Endothelial cell of umbilical vein (primary cell): ENCODE data around the gene APCDD1L. TPM values are rescaled to one million over a fixed set of nuclear protein-coding genes. Genes with fewer than 3 reads are reported as not detected.

Experiments used
- BruUV-seq: library from RNA; stranded (reverse); fragments of 400-500 nt; replicated peaks from 2 replicates; lab custom pipeline; 2021; lab: Mats Ljungman, UMichigan
- CTCF ChIA-PET: fragments of 300-600, 350-600 bp; sonication (Branson Sonifier 250); formaldehyde crosslinking; loops from one replicate; lab custom pipeline; 2021; ENCODE audit warnings: antibody characterized with exemption, inconsistent platforms; lab: Charles Lee
- POLR2A ChIA-PET: fragments of 300-600, 350-600 bp; sonication (Branson Sonifier 250); formaldehyde crosslinking; loops from one replicate; lab custom pipeline; 2021; ENCODE audit warnings: antibody characterized with exemption, inconsistent platforms; lab: Charles Lee
- DNase-seq: peaks from one replicate; pipeline ENCODE4 v3.0.0-alpha.2; 2011; ENCODE audit warnings: low read depth, low spot score
- FAIRE-seq: peaks from 2 replicates; lab custom pipeline; 2011; peaks lifted over from hg19 to GRCh38; lab: Jason Lieb, UNC
- H2AFZ ChIP-seq: 2 replicates; pipeline ENCODE4 v1.6.0; 2012; ENCODE audit warnings: low read depth, low read length, control low read depth, inconsistent platforms
- H3K27ac ChIP-seq: 2 replicates; pipeline ENCODE4 v1.5.1; 2011; ENCODE audit warnings: low read depth, mild to moderate bottlenecking, control low read depth, low read length, moderate library complexity; ENCODE audit not compliant: insufficient read depth
- H3K27me3 ChIP-seq, 2 experiments: 2 replicates each; pipeline versions ENCODE4 v1.6.0 to v1.6.1; 2011; ENCODE audit warnings: low read length in 2 of 2, mixed read lengths in 1 of 2; ENCODE audit not compliant: control insufficient read depth in 2 of 2, insufficient read depth in 2 of 2
- H3K36me3 ChIP-seq, 2 experiments: 2 replicates in 1 of 2; 3 replicates in 1 of 2; pipeline ENCODE4 v1.5.1; 2011; ENCODE audit warnings: low read length in 2 of 2, mild to moderate bottlenecking in 1 of 2, moderate library complexity in 1 of 2; ENCODE audit not compliant: control insufficient read depth in 2 of 2, insufficient read depth in 2 of 2; ENCODE audit errors: extremely low read depth in 1 of 2
- H3K4me1 ChIP-seq: 3 replicates; pipeline ENCODE4 v1.5.1; 2011; ENCODE audit warnings: mild to moderate bottlenecking, low read length; ENCODE audit not compliant: control insufficient read depth, insufficient read depth; ENCODE audit errors: extremely low read depth
- H3K4me2 ChIP-seq: 2 replicates; pipeline ENCODE4 v1.6.1; 2011; ENCODE audit warnings: low read length, control low read depth, mixed read lengths; ENCODE audit not compliant: insufficient read depth
- H3K4me3 ChIP-seq, 3 experiments: fragments of 200-600 bp in 1 of 3; sonication (generic), shearing (Covaris generic) in 1 of 3; replicated peaks in 1 of 3; 2 replicates each; pipeline ENCODE4 v1.5.1; 2011 to 2016; ENCODE audit warnings: control low read depth in 3 of 3, low read length in 3 of 3, mild to moderate bottlenecking in 2 of 3, inconsistent platforms in 1 of 3, low read depth in 1 of 3, moderate library complexity in 1 of 3; ENCODE audit not compliant: insufficient read depth in 1 of 3
- H3K79me2 ChIP-seq: 2 replicates; pipeline ENCODE4 v1.6.0; 2012; ENCODE audit warnings: low read length, inconsistent platforms; ENCODE audit not compliant: control insufficient read depth, insufficient read depth
- H3K9ac ChIP-seq: replicated peaks from 2 replicates; pipeline ENCODE3; 2011; ENCODE audit warnings: low read length, control low read depth; ENCODE audit not compliant: insufficient read depth; ENCODE audit errors: extremely low read depth
- H3K9me1 ChIP-seq: replicated peaks from 3 replicates; pipeline ENCODE4 v1.6.0; 2011; ENCODE audit warnings: mild to moderate bottlenecking, low read length; ENCODE audit not compliant: control insufficient read depth, insufficient read depth; ENCODE audit errors: extremely low read depth
- H3K9me3 ChIP-seq: replicated peaks from 2 replicates; pipeline ENCODE4 v1.5.1; 2012; ENCODE audit warnings: low read length, inconsistent platforms; ENCODE audit not compliant: control insufficient read depth, insufficient read depth
- H4K20me1 ChIP-seq: replicated peaks from 2 replicates; pipeline ENCODE3; 2011; ENCODE audit warnings: mild to moderate bottlenecking, low read length; ENCODE audit not compliant: control insufficient read depth, insufficient read depth; ENCODE audit errors: extremely low read depth
- CTCF ChIP-seq, 2 donors: IDR thresholded peaks; 1 replicate in 1 of 2; 2 replicates in 1 of 2; pipeline ENCODE4 v1.5.1; 2011; ENCODE audit warnings: low read length in 2 of 2, mild to moderate bottlenecking in 2 of 2, moderate library complexity in 2 of 2, control low read depth in 1 of 2, inconsistent platforms in 1 of 2, low read depth in 1 of 2; ENCODE audit not compliant: insufficient read depth in 1 of 2; ENCODE audit errors: extremely low read depth in 1 of 2
- EZH2 ChIP-seq: IDR thresholded peaks from 2 replicates; pipeline ENCODE4 v1.6.1; 2012; ENCODE audit warnings: borderline replicate concordance, low read depth, mild to moderate bottlenecking, moderate library complexity, low read length, inconsistent platforms; ENCODE audit not compliant: severe bottlenecking
- FOS ChIP-seq: IDR thresholded peaks from 2 replicates; pipeline ENCODE4 v1.6.1; 2011; ENCODE audit warnings: mild to moderate bottlenecking, low read length, moderate library complexity, borderline replicate concordance; ENCODE audit not compliant: insufficient read depth
- GATA2 ChIP-seq: IDR thresholded peaks from 2 replicates; pipeline ENCODE4 v1.7.0; 2011; ENCODE audit warnings: low read depth, mild to moderate bottlenecking, moderate library complexity, mixed read lengths, low read length; ENCODE audit not compliant: insufficient read length, insufficient read depth
- JUN ChIP-seq: IDR thresholded peaks from 2 replicates; pipeline ENCODE4 v1.6.1; 2011; ENCODE audit warnings: borderline replicate concordance, low read depth; ENCODE audit not compliant: insufficient read length, insufficient read depth
- MYC ChIP-seq: IDR thresholded peaks from one replicate; pipeline ENCODE4 v1.6.1; 2011; ENCODE audit warnings: mild to moderate bottlenecking, low read depth, low read length
- POLR2A ChIP-seq: IDR thresholded peaks from 2 replicates; pipeline ENCODE4 v1.6.1; 2012; ENCODE audit warnings: low read depth, mild to moderate bottlenecking, control low read depth, low read length
- POLR2AphosphoS5 ChIP-seq: IDR thresholded peaks from 2 replicates; pipeline ENCODE4 v1.6.1; 2012; ENCODE audit warnings: low read depth, mild to moderate bottlenecking, control low read depth, low read length, moderate library complexity; ENCODE audit not compliant: insufficient read depth
- dilution Hi-C: fragments of 300-500 bp; cut with MboI; formaldehyde crosslinking; loops from one replicate; pipeline ENCODE4 v1.15.0; 2019; ENCODE audit warnings: low sequenced_read_pairs; ENCODE audit not compliant: extremely low pct_ligation_motif_present
- intact Hi-C: fragments of 100-400 bp; cut with micrococcal nuclease; formaldehyde crosslinking; loops from one replicate; pipeline ENCODE4 v1.10.0; 2022
- polyA plus RNA-seq, 4 experiments: library from polyadenylated mRNA; depleted of rRNA in 3 of 4; stranded (reverse) in 3 of 4; unstranded in 1 of 4; fragments of >200 nt; gene quantifications; 2 replicates each; pipeline versions ENCODE4 v1.2.1 to v1.2.3, GENCODE V29; 2011 to 2012; ENCODE audit warnings: missing spikeins in 1 of 4
- total RNA-seq: library from RNA; stranded (reverse); gene quantifications from 2 replicates; pipeline ENCODE4 v1.2.3, GENCODE V29; 2021
- TF ChIP-seq, protein P1 (sequence below): IDR thresholded peaks from 2 replicates; pipeline ENCODE4 v1.6.1; 2011; ENCODE audit not compliant: insufficient read depth, insufficient read length

Gene APCDD1L
- total and polyA plus RNA-seq, 2 donors (not counting 3 experiments of a cell fraction or from before 2014, with no cell fraction given) = 0.17 to 1.4 TPM

DNA sequence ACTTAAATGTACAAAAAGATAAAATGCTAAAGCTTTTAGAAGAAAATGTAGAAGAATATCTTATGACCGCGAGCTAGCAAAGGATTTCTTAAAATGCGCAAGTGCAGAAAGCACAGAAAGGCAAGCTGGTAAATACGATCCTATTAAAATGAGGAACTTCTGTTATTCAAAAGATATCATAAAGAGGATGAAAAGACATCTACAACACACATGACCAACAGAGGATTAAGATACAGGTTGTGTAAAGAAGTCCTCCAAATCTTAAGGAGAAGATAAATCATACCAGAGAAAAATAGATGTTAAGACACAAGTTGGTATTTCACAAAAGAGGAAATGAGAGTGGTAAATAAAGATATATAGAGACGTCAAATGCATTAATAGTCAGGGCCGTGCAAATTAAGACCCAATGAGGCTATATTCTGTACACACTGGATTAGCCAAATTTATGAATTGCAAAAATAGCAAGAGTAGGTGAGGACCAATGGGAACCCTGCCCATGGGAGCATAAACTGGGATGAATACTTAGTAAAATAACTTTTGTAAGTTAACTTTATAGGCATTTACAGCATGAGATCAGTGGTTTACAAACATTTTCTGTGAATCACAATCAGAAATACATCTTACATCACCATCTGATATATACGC, 23.0 kb downstream of the APCDD1L start:
- no peaks in the 10 kb centered on the region for H3K36me3 ChIP-seq
- H3K27me3 ChIP-seq = peaks cover 2 to 9% of the 10 kb centered on the region in 2 experiments
- no peak overlapping the region for H3K4me2 ChIP-seq
- POLR2A ChIA-PET = no interaction called here
- no peak for DNase-seq
- H3K9me1 ChIP-seq = no peaks in the 10 kb centered on the region
- no peaks in the 10 kb centered on the region for H3K79me2 ChIP-seq
- no TSS peak for BruUV-seq
- intact Hi-C loops = no loop called here
- no peaks in the 10 kb centered on the region for H4K20me1 ChIP-seq
- CTCF ChIA-PET = interaction anchor here (1.2 kb wide), 2 partner anchors 16 to 175 kb away, joined by 3 to 5 read pairs; no protein-coding TSS in a partner anchor
- no peaks in the 10 kb centered on the region for H3K4me1 ChIP-seq
- H3K9ac ChIP-seq = no peak overlapping the region
- no peak overlapping the region for H3K27ac ChIP-seq
- no peak overlapping the region for H2AFZ ChIP-seq
- no peak for FAIRE-seq
- dilution Hi-C loops = no loop called here
- no peak overlapping the region for H3K4me3 ChIP-seq
- TF ChIP-seq POLR2A (no peak), MYC (no peak), EZH2 (no peak), GATA2 (no peak), CTCF (IDR thresholded peaks at IDR 0.05; ENCODE audit: extremely low read depth in 1 of 2, insufficient read depth in 1 of 2, low read depth in 1 of 2, low read length in 2 of 2) (no peak), FOS (no peak), JUN (no peak), POLR2AphosphoS5 (no peak)
- TF ChIP-seq, protein P1, sequence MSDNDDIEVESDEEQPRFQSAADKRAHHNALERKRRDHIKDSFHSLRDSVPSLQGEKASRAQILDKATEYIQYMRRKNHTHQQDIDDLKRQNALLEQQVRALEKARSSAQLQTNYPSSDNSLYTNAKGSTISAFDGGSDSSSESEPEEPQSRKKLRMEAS = no peak
- no peaks in the 10 kb centered on the region for H3K9me3 ChIP-seq
